Activated CD8-positive, alpha-beta memory T cell treated with anti-CD3 and anti-CD28 coated beads, Interleukin-2, amount 50 U/mL, for 24 hours (primary cell): ENCODE results near the gene HPCAL4.

Experiments used
- DNase-seq: peaks from one replicate; pipeline ENCODE4 v3.0.0-alpha.2; 2020; ENCODE audit errors: extremely low read depth

Gene HPCAL4

GRCh38 chr1:39649636-39650185 lies 41.5 kb downstream of the HPCAL4 start:
- DNase-seq: no peak

- no peak for DNase-seq
These were observed 42.7 kb downstream of the HPCAL4 start for GRCh38 chr1:39648496-39648895.

- no peak for DNase-seq
These were observed 44.0 kb downstream of the HPCAL4 start for GRCh38 chr1:39647247-39647646.

GRCh38 chr1:39646232-39647081 lies 44.8 kb downstream of the HPCAL4 start:
- DNase-seq: no peak

- DNase-seq: no peak
These were observed 45.7 kb downstream of the HPCAL4 start for GRCh38 chr1:39645411-39646043.

GRCh38 chr1:39643705-39644104 lies 47.5 kb downstream of the HPCAL4 start:
- no peak for DNase-seq

GRCh38 chr1:39642796-39643195 lies 48.4 kb downstream of the HPCAL4 start:
- no peak for DNase-seq

- no peak for DNase-seq
These were observed 50.4 kb downstream of the HPCAL4 start for GRCh38 chr1:39640861-39641260.

GRCh38 chr1:39639305-39640130 lies 51.7 kb downstream of the HPCAL4 start, which contains the start of gene HEYL:
Gene HEYL, minus strand, starts transcription at chr1:39639643. Its CDS starts 18 bp downstream, at chr1:39639625.
- DNase-seq: peak; percentile 25

- no peak for DNase-seq
These were observed 52.3 kb downstream of the HPCAL4 start for GRCh38 chr1:39638965-39639304.

GRCh38 chr1:39637361-39637760 lies 53.9 kb downstream of the HPCAL4 start:
- no peak for DNase-seq

GRCh38 chr1:39635871-39636210 lies 55.4 kb downstream of the HPCAL4 start:
- DNase-seq: no peak

GRCh38 chr1:39635205-39635870 lies 55.9 kb downstream of the HPCAL4 start:
- DNase-seq: no peak

GRCh38 chr1:39633422-39633821 lies 57.8 kb downstream of the HPCAL4 start:
- no peak for DNase-seq

- DNase-seq: no peak
These were observed 58.4 kb downstream of the HPCAL4 start for GRCh38 chr1:39632682-39633417.

- no peak for DNase-seq
These were observed 58.9 kb downstream of the HPCAL4 start for GRCh38 chr1:39632323-39632681.

- no peak for DNase-seq
These were observed 59.6 kb downstream of the HPCAL4 start for GRCh38 chr1:39631361-39632322.

- DNase-seq: no peak
These were observed 62.4 kb downstream of the HPCAL4 start for GRCh38 chr1:39628807-39629350.
